Activated CD4-positive, alpha-beta T cell treated with anti-CD3 and anti-CD28 coated beads, Interleukin-2, amount 50 U/mL, for 4 hours (primary cell): ENCODE data around the gene MAP4K5.
"Not testable (repeated sequence)": the region's sequence is repeated elsewhere in the genome, so short reads cannot be mapped to it uniquely, and the experiment has no call there.

ENCODE experiments used
- DNase-seq, 2 experiments: peaks; one replicate each; pipeline ENCODE4 v3.0.0-alpha.2; 2020

The MAP4K5 gene

GRCh38 chr14:50531595-50532501 is 521 bp downstream of the MAP4K5 start:
- peak; percentile 8 to 11 for DNase-seq

- no peak for DNase-seq
Measured at GRCh38 chr14:50530794-50531365, 1.5 kb downstream of the MAP4K5 start.

DNA sequence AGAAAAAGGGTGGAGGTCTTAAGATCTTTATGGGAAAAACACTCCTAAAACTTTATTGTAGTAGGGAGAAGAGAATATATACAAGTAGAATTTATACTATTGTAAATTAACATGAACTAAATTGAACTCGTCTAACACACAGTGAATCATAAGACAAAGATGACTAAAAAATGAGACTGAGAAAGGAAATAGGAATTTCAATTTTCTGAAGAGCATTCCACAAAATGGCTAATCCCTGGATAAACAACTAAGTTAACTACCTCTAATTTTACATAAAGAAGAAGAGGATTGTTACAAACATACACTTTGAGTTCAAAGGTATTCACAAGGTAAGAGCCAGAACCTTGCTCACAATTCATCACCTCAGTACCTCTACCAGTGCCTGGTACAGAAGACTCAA is 2.0 kb downstream of the MAP4K5 start:
- no peak for DNase-seq

DNA sequence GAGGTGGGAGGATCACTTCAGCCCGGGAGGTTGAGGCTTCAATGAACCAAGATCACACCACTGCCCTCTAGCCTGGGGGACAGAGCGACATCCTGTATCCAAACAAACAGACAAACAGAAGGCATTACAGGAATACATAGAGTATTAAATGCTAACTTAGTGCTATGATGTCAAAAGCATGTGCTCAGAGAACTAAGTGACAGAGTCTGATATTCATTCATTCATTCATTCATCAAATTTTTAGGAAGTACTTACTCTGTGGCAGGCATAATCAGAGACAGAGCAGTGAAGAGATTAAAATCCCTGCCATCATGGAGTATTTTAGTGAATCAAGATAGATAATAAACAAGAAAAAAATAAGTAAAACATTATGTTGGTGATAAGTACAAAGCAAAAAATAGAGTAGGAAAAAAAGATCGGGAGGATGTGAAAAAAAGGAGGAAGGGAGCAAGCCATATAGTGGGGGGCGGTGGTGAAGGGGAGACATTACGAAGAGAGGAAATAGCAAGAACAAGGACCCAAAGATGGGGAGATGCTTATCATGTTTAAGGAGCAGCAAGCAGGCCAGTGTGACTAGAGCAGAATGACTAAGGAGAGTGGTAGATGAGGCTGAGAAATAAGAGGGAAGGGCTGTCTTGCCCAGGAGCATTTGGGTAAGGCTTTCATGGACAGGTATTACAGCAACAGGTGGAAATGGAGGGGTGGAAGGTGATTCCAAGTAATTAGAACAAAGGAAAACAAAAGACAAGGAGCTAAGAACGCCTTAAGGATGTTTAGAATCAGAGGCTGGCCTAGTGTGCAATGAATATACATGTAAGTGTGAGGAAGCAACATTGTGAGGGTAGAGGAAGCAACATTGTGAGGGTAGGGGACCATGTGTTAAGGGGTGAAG is 2.8 kb downstream of the MAP4K5 start:
- DNase-seq: no peak

DNA sequence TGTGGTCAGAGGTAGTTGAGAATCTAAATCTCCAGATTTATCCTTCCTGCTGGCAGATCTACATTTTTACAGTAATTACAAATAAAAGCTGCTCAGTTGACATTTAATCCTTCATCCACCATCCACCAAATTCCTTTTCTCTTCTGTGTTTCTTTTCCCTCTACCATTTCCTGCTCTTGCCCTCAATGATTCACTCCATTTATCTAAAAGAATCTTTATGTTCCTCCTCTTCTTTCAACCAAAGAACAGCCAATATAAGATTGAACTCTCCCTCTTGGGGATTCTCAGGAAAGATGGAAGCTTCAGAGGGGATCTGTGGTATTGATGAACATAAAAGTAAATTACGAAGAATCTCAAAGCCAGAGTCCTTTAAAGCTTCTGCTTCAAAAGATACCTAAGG is 4.4 kb downstream of the MAP4K5 start:
- no peak for DNase-seq

DNA sequence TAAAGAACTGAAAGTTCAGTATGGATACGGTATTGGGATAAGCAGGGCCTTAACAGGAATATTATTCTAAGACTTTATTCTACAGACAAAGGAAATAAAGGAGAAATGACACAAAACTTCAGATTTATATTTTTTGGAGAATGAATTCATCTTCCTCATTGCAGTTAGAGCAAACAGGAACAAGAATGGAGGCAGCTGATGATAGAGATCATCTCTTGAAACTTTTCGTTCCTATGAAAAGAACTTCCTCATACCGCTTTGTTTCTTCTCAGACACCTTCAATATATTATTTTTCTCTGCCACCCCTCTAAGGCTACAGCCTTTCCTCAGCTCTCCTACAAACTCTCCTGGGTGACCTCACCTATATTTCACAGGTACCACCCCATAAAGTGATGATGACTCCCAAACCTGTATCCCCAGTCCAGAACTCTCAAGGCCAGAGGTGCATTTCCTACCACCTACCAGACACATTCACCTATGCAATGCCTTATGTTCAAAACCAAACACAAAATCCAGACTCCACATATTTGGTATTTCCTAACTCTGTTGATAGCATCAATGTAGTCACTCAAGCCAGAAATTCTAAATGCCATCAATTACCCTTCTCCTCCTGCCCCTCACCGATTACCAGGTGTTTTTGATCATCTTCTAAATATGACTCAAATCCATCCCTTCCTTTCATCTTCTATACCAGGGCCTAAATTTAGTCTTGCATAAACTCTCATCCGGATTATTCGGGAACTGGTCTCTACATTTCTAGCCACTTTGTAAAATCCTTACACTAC is 7.4 kb downstream of the MAP4K5 start:
- no peak for DNase-seq

DNA sequence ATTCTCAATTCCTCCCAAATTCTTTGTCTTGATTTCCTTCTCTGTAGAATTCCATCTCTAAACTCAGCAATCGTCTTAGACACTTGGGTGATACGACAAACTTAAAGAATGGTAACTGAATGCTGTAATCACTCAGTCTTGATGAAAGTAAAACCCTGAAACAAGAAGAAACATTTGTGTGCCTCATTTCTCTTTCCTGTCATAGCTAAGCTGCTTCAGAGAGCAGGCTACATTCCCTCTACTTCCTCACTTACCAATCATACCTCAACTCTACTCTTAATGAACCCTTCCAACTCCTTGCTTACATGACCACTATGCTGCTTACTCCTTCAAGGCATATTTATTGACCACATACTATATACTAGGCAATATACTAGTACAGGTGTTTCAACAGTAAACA is 8.3 kb downstream of the MAP4K5 start:
- DNase-seq: no peak

GRCh38 chr14:50523271-50524041 is 8.9 kb downstream of the MAP4K5 start:
- no peak for DNase-seq

- DNase-seq: no peak
Measured at GRCh38 chr14:50521912-50522341, 10.4 kb downstream of the MAP4K5 start.

DNA sequence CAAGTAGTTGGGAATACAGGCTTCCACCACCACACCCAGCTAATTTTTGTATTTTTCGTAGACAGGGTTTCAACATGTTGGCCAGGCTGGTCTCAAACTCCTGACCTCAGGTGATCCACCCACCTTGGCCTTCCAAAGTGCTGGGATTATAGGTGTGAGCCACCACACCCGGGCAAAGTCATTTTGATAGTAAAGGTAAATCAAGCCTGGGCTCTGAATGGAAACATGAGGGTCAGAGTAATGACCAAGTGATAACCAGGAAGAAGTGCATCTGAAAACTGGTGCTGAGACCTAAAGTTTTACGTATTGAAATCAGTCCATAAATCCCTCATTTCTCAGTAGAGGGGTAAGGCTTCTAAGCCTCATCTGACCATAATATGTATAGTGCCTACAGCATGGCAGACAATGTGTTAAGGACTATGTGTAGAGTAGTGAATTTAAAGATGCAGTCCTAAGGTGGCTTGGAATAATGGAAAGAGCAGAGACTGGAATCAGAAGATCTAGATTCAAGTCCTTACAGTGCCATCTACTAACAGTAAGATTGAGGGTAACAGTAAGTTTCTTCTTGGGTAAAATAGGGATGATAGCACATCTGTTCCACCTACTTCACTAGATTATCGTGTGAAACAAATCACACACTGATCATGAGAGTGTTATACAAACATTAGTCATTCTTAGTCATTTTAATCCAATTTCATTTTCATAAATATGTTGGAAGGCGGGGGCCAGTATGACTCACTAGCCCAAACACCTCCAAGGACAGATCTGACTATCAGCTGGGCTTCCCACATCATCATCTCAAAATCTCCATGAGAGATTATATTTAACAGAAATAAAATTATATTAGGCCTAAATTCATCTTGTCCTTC is 11.2 kb downstream of the MAP4K5 start:
- DNase-seq: peak; percentile 52 to 61

GRCh38 chr14:50516091-50516490 is 16.3 kb downstream of the MAP4K5 start:
- DNase-seq: no peak

DNA sequence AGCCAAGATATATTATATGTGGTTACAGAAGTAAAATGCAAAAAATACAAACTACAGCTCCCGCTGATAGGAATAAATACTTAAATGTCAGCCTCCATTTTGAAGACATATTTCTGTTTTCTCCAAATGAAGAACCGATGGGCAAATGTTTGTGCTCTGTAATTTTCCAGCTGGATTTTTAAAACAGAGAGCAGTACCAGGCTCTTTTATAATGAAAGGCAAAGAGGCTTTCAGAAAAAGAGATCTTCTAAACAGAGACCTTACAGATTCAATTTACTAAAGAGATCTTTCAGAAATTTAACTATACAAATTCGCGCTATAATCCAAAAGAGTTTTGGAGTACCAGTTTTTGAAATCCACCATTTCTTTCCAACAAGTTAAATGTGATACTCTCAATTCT is 19.9 kb downstream of the MAP4K5 start:
- DNase-seq: no peak

GRCh38 chr14:50510157-50510556 is 22.2 kb downstream of the MAP4K5 start:
- DNase-seq: no peak

GRCh38 chr14:50507078-50507477 is 25.3 kb downstream of the MAP4K5 start:
- not testable (repeated sequence) for DNase-seq

GRCh38 chr14:50501642-50502041 is 30.7 kb downstream of the MAP4K5 start:
- no peak for DNase-seq

DNA sequence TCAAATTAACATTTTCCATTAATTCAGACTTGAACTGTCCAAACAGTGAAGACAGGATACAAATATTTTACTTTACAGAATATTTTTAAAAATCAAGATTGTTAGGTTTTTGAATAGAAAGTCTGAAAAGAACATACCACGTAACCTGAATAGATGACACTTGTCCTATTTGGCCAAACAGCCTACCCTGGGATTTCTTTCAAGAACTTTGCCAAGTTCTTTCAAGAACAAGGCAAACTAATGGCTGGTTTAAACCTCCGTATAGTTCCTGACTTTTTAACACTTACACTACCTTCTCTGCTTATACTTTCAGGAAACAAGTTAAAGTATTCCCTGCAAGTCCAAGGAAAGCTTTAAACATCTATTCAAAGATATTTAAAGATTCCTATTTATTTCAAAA is 35.0 kb downstream of the MAP4K5 start:
- DNase-seq: no peak

- no peak for DNase-seq
Measured at GRCh38 chr14:50489851-50490250, 42.5 kb downstream of the MAP4K5 start.

GRCh38 chr14:50488521-50488920 is 43.8 kb downstream of the MAP4K5 start:
- DNase-seq: no peak

DNA sequence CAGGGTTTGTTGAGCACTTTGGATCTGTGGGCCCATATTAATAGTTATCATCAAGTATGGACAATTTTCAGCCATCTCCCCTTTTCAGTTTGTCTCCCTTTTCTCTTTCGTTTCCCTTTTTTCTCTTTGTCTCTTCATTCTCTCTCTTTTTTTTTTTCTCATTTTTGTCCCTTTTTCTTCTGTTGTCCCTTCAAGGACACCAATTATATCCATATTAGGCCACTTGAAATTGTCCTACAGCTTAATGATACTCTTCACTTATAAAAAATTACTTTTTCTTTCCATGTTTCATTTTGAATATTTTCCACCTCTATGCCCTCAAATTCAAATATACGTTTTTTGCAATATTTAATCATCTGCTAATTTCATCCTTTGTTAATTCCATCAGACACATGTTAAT is 53.3 kb downstream of the MAP4K5 start:
- DNase-seq: no peak

- no peak for DNase-seq
Measured at GRCh38 chr14:50477760-50478159, 54.6 kb downstream of the MAP4K5 start.

GRCh38 chr14:50476134-50476533 is 56.2 kb downstream of the MAP4K5 start:
- no peak for DNase-seq
